ENCODE data around the gene TCF3. TPM values are rescaled to one million over a fixed set of nuclear protein-coding genes. Genes with fewer than 3 reads are reported as not detected.
"Not testable (repeated sequence)": the region's sequence is repeated elsewhere in the genome, so short reads cannot be mapped to it uniquely, and the experiment has no call there.

TCF3 gene
- total RNA-seq, 1 donor from 2014 or later = 40.4 TPM

GRCh38 chr19:1650650-1651567 lies 1.5 kb downstream of the TCF3 start:
- no peak for DNase-seq

- DNase-seq = no peak
These were observed 2.4 kb downstream of the TCF3 start for GRCh38 chr19:1649706-1650649.

GRCh38 chr19:1648920-1649541 lies 3.4 kb downstream of the TCF3 start:
- DNase-seq = no peak

GRCh38 chr19:1648459-1648849 lies 4.0 kb downstream of the TCF3 start:
- no peak for DNase-seq

GRCh38 chr19:1647501-1648458 lies 4.6 kb downstream of the TCF3 start:
- DNase-seq = no peak

- DNase-seq = no peak
These were observed 5.6 kb downstream of the TCF3 start for GRCh38 chr19:1646659-1647453.

- no peak for DNase-seq
These were observed 6.3 kb downstream of the TCF3 start for GRCh38 chr19:1646149-1646548.

- no peak for DNase-seq
These were observed 7.1 kb downstream of the TCF3 start for GRCh38 chr19:1645299-1645698.

GRCh38 chr19:1644070-1644469 lies 8.3 kb downstream of the TCF3 start:
- no peak for DNase-seq

GRCh38 chr19:1640893-1641448 lies 11.4 kb downstream of the TCF3 start:
- not testable (repeated sequence) for DNase-seq

GRCh38 chr19:1636325-1637236 lies 15.8 kb downstream of the TCF3 start:
- DNase-seq = no peak

GRCh38 chr19:1634938-1635243 lies 17.5 kb downstream of the TCF3 start:
- no peak for DNase-seq

GRCh38 chr19:1634242-1634937 lies 18.0 kb downstream of the TCF3 start:
- no peak for DNase-seq

GRCh38 chr19:1633269-1633826 lies 19.1 kb downstream of the TCF3 start:
- DNase-seq = no peak

GRCh38 chr19:1632462-1633268 lies 19.8 kb downstream of the TCF3 start:
- DNase-seq = no peak

GRCh38 chr19:1631557-1632100 lies 20.8 kb downstream of the TCF3 start:
- DNase-seq = no peak

GRCh38 chr19:1630811-1631210 lies 21.6 kb downstream of the TCF3 start:
- DNase-seq = no peak
